Measurements from ENCODE around the gene RHOU.

GRCh38 chr1:228767636-228768354 is 32.5 kb downstream of the RHOU start:
- no peak for TF ChIP-seq CTCF (IDR thresholded peaks at IDR 0.05 in 2 of 3, conservative IDR thresholded peaks at IDR 0.05 in 1 of 3; ENCODE audit: control insufficient read depth in 2 of 3, extremely low read depth in 1 of 3, insufficient read depth in 1 of 3, low read depth in 3 of 3, low read length in 3 of 3)
- TF ChIP-seq SP1 (IDR thresholded peaks at IDR 0.05; ENCODE audit: low read depth, low read length), result no peak
- no peak for TF ChIP-seq CBFB (IDR thresholded peaks at IDR 0.05; ENCODE audit: low read depth)
- no peak for TF ChIP-seq BCL11A (IDR thresholded peaks at IDR 0.05; ENCODE audit: low read depth, low read length)
- no peak for TF ChIP-seq EP300 (IDR thresholded peaks at IDR 0.05; ENCODE audit: borderline replicate concordance in 1 of 2, control insufficient read depth in 1 of 2, low read depth in 2 of 2, low read length in 2 of 2)
- no peak for TF ChIP-seq BRCA1 (IDR thresholded peaks at IDR 0.05; ENCODE audit: low read depth, low read length)
- no peak for TF ChIP-seq ATF3 (IDR thresholded peaks at IDR 0.05; ENCODE audit: borderline replicate concordance, extremely low read depth, low read depth, low read length)

All from GM12878 (cell line).